ENCODE measurements around the gene EIF3D.
A peak's percentile ranks its signal among the peaks of the same experiment; 100 is the strongest.
"Not testable (repeated sequence)": the region's sequence is repeated elsewhere in the genome, so short reads cannot be mapped to it uniquely, and the experiment has no call there.

EIF3D gene

DNA sequence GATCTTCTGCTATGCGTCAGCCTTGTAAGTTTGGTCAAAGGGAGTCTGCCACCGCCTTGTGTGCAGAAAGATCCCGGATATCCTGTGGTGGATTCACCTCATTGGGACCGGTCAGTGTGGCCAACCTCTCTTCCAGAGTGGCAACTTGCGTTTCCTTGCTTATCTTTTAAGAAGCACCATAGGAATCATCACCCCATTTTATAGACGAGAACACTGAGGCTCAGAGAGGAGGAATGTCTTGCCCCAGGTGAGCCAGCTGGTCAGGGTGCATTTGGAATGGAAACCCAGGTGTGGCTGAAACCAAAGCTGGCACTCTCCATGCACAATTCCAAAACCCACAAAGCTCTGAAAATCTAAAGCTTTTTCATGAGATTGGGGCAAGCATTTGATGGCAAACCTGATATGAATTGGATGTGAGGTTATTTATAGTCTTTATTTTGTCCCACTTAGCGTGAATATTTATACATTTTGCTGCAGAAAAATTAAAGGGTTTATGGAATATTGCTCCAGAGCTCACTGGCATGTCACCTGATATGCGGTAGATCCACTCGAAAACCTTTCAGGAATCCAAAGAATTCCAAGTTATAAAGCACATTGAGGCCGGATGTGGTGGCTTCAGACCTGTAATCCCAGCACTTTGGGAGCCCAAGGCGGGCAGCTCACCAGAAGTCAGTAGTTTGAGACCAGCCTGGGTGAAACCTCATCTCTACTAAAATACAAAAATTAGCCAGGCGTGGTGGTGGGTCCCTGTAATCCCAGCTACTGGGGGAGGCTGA, 12.1 kb upstream of the EIF3D start:
- TF ChIP-seq, protein P1, sequence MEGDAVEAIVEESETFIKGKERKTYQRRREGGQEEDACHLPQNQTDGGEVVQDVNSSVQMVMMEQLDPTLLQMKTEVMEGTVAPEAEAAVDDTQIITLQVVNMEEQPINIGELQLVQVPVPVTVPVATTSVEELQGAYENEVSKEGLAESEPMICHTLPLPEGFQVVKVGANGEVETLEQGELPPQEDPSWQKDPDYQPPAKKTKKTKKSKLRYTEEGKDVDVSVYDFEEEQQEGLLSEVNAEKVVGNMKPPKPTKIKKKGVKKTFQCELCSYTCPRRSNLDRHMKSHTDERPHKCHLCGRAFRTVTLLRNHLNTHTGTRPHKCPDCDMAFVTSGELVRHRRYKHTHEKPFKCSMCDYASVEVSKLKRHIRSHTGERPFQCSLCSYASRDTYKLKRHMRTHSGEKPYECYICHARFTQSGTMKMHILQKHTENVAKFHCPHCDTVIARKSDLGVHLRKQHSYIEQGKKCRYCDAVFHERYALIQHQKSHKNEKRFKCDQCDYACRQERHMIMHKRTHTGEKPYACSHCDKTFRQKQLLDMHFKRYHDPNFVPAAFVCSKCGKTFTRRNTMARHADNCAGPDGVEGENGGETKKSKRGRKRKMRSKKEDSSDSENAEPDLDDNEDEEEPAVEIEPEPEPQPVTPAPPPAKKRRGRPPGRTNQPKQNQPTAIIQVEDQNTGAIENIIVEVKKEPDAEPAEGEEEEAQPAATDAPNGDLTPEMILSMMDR (conservative IDR thresholded peaks at IDR 0.05), result no peak
- TF ChIP-seq ZFX (IDR thresholded peaks at IDR 0.05), result no peak

DNA sequence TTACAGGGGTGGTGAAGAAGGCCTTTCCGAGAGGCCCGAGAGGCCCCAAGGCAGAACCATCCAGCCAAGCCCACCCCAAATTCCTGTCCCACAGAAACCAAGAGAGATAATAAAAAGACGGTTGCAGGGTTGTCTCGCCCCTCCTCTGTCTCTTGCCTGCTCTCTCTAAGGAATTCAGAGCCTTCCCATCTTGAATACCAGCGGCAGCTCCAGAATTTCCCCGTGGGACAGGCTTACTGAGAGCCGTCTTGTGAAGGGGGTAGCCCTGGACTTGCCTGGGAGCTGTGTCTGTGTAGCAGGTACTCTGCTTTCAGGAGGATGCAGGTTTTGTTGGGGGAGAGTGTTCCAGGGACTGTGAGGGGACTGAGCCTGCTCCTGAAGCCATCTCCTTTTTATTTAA, 9.6 kb upstream of the EIF3D start:
- no peak overlapping the region for H3K27ac ChIP-seq
- TF ChIP-seq, protein P1 (conservative IDR thresholded peaks at IDR 0.05), result no peak
- no peak for TF ChIP-seq ZFX (IDR thresholded peaks at IDR 0.05)

More for the DNA sequence above, 12.1 kb upstream of the EIF3D start:
- H3K27ac ChIP-seq, result no peak overlapping the region

DNA sequence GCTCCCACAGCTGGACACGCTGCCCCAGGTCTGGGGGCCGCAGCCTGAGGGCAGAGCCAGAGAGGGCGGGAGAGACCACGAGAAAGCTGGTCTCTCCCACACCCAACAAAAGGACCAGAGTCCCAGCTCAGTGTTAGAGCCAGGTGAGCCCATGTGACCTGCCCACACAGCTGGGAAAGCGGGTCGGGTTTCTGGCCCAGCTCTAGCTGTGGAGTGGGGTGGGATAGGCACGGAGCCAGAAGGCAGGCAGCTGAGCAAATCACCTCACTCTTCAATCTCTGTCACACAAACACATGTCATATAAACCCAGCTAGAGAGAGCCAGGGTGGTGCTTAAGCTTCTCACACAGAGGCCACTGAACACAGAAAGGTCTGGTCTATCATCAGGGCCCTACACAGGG, 7.8 kb upstream of the EIF3D start:
- H3K27ac ChIP-seq, result no peak overlapping the region
- TF ChIP-seq, protein P1 (conservative IDR thresholded peaks at IDR 0.05), result no peak
- no peak for TF ChIP-seq ZFX (IDR thresholded peaks at IDR 0.05)

DNA sequence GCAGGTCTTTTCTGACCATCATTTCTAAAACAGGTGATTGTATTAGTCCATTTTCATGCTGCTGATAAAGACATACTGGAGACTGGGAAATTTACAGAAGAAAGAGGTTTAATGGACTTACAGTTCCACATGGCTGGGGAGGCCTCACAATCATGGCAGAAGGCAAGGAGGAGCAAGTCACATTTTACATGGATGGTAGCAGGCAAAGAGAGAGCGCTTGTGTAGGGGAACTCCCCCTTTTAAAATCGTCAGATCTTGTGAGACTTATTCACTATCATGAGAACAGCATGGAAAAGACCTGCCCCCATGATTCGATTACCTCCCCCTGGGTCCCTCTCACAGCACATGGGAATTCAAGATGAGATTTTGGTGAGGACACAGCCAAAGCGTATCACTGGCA, 4.4 kb upstream of the EIF3D start:
- H3K27ac ChIP-seq, result not testable (repeated sequence)

DNA sequence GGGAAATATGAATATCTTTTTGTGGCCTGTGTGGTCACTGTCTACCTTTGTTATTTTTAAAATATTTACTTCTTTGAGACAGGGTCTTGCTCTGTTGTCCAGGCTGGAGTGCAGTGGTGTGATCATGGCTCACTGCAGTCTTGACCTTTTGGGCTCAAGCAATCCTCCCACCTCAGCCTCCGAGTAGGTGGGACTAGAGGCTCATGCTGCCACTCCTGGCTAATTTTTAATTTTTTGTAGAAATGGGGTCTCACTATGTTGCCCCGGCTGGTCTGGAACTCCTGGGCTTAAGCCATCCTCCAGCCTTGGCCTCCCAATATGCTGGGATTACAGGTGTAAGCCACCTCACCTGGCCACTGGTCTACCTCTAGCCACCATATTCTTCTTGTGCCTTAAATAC, 3.5 kb upstream of the EIF3D start:
- no peak for TF ChIP-seq ZFX (IDR thresholded peaks at IDR 0.05)
- no peak overlapping the region for H3K27ac ChIP-seq

DNA sequence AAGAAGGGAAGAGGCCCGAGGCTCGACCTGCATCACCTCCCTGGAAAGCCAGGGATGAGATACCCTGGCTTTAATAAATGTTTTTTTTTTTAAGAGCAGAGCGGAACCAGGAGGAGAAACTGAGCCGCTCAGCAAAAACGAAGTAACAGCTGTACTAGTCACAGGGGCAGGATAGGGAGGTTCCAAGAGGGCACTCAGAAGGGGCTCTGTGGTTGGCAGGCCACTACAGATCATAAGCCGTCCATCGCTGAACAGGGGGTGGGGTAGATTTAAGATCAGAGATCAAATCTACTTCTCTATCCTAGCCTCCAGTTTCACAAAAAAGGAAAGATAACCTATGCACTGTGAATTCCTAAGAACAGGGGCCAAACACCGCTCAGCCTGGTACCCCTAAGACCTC, 625 bp downstream of the EIF3D start:
- peak overlapping the region; percentile 96 for H3K27ac ChIP-seq
- TF ChIP-seq, protein P1 (conservative IDR thresholded peaks at IDR 0.05), result no peak
- no peak for TF ChIP-seq ZFX (IDR thresholded peaks at IDR 0.05)

DNA sequence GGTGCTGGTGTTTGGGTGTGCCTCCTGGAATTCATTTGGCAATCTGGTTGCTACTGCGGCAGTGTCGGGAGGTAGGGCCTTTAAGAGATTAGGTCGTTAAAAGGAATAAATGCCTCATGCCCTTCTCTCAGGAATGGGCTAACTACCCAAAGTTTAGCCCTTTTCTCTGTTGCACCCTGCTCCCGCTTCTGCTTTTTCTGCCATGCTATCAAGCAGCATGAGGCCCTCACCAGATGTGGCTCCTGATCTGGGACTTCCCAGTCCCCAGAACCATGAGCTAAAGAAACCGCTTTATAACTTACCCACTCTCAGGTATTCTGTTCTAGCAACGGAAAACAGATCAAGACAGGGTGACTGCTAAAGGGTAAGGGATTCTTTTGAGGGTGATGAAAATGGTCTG, 6.3 kb downstream of the EIF3D start:
- no peak overlapping the region for H3K27ac ChIP-seq
- no peak for TF ChIP-seq ZFX (IDR thresholded peaks at IDR 0.05)
- TF ChIP-seq, protein P1 (conservative IDR thresholded peaks at IDR 0.05), result no peak

DNA sequence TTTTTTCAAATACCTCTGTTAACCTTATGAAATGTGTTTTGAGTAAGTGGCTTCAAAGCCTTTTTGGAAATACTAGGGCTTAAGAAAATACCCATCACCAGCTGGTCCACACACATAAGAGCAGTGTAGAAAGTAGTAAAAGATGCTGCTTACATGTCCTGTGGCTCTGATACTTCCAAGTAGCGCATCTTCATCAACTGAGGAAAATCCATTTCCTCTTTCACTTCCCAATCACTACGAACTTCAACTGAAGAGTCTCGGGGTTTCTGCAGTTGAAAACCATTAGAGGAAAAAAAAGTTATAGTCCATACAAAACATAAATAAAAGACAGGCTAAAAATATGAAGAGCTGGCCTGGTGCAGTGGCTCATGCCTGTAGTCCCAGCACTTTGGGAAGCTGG, 8.5 kb downstream of the EIF3D start:
- H3K27ac ChIP-seq, result no peak overlapping the region
- TF ChIP-seq, protein P1 (conservative IDR thresholded peaks at IDR 0.05), result no peak
- TF ChIP-seq ZFX (IDR thresholded peaks at IDR 0.05), result no peak

DNA sequence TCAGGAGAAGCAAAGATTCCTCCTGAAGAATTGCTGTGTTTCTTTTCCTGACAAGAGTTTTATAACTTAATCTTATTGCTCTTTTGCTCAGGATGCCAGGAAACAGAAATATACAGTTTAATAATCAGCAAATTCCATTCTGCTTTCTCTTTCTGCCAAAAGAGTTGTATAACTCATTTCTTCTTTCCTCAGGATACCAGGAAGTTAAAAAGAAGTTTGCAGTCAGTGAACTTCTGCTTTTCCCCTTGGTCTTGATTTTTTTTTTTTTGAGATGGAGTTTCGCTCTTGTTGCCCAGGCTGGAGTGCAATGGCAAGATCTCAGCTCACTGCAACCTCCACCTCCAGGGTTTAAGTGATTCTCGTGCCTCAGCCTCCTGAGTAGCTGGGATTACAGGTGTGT, 9.1 kb downstream of the EIF3D start:
- not testable (repeated sequence) for H3K27ac ChIP-seq
